Stimulated activated CD4-positive, alpha-beta T cell treated with anti-CD3 and anti-CD28 coated beads, TNF-alpha, amount 100 ng/mL, for 24 hours (primary cell): ENCODE data around the gene HUWE1.

Experiments used
- DNase-seq, 3 experiments: peaks; one replicate each; pipeline ENCODE4 v3.0.0-alpha.2; 2020; ENCODE audit warnings: low read depth in 3 of 3

HUWE1 gene

GRCh38 chrX:53684415-53685192 lies 1.9 kb downstream of the HUWE1 start:
- peak in 1 of 3 experiments; percentile 87 for DNase-seq

DNA sequence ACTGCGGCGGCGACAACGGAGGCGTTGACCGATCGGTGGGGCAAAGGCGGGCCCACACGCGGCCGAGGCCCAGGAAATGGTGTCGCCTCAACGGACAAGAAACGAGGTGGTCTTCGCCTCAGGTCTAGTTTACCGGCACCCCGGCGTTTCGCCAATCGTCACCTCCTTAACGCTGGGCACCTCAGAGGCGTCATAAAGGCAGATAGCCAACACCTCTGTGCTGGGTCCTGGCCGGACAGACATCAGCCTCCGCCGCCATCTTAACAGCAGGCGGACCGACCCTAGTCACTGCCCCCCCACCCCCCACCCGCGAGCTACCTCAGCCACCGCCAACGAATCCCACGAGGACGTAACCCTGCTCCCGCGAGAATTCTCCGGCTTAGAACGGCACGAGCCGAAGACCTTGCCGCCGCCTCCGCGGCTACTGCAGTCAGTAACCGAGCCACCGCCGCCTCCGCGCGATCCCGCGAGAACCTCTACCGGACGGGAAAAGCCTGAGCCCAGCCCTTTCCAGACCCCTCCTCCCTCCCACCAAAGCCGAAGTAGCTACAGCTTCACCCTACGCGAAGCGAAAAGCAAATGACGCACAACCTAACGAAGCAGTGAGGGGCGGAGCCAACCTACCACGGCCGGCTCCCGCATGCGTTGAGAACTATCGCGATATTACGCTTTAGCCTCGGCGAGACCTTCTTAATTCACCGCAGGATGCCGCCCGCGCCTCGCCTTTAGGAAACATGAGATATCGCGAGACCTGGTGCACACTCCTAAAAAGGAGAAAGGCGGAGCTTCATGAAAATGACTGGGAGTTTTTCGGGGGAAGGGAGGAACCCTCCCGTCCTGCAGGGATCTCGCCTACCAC lies 2.7 kb downstream of the HUWE1 start:
- peak; percentile 78 to 87 (median 80) for DNase-seq

GRCh38 chrX:53682885-53683555 lies 3.5 kb downstream of the HUWE1 start:
- DNase-seq, result no peak

DNA sequence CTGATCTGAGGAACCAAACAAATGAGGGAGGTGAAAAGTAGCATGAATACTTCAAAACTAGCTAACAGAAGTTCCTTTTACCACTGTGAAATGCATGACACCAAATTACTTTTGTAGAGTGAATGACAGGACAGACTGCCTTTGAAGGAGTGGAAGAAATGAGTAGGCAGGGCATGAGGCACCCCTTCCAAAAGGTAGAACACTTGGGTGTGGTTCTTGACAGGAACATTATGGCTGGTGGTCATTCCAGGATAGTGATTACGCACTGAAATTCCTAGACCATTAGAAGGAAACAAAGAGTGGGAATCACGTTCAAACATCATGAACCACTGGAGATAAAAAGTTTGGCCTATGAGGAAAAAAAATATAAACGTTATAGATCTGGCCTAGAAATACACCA lies 4.9 kb downstream of the HUWE1 start:
- DNase-seq, result peak in 1 of 3 experiments; percentile 10

- DNase-seq, result no peak
Measured at GRCh38 chrX:53678667-53679066, 7.9 kb downstream of the HUWE1 start.

DNA sequence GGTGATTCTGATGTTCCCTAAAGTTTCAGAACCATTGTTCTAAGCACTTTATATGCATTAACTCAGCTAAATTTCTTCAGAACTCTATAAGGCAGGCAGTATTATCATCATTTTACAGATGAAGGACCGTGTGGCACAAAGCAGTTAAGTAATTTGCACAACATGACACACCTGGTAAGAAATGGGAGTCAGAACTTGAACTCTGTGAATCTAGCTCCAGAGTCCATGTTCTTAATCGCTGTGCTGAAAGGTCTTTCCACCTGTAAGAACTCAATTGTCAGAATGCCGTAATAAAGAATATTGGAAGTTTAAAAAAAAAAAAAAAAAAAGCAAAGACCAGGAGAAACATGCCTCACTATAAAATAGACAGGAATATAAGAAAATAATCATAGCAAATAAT lies 9.2 kb downstream of the HUWE1 start:
- DNase-seq, result no peak

- DNase-seq, result no peak
Measured at GRCh38 chrX:53674581-53674980, 11.9 kb downstream of the HUWE1 start.

GRCh38 chrX:53669258-53669657 lies 17.3 kb downstream of the HUWE1 start:
- DNase-seq, result no peak

GRCh38 chrX:53666171-53666570 lies 20.3 kb downstream of the HUWE1 start:
- DNase-seq, result no peak

DNA sequence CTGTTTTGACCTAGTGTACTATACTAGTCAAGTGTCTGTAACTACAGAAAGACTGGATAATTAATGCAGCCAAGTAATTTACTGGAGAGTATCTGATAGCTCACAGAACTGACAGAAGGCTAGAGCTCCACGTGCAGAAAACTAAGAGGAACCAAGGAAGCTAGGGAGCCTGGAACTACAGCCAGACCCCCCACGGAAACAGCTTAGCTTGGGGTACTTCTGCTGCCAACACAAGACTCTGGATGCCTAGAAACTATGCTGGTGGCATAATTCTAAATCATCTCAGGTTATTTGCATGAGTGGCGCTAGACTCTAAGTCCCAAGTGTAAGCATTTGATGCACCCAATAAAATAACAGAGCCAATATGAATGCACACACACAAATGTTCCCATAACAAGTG lies 26.5 kb downstream of the HUWE1 start:
- DNase-seq, result no peak

DNA sequence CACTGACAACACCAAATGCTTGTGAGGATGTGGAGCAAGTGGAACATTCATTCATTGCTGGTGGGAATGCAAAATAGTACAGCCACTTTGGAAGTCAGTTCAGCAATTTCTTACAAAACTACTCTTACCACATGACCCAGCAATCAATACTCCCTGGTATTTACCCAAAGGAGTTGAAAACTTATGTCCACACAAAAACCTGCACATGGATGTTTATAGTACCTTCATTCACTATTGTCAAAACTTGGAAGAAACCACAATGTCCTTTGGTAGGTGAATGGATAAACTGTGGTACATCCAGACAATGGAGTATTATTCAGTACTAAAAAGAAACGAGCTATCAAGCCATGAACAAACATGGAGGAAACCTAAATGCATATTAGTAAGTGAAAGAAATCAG lies 27.5 kb downstream of the HUWE1 start:
- DNase-seq, result no peak

GRCh38 chrX:53656845-53657244 lies 29.7 kb downstream of the HUWE1 start:
- no peak for DNase-seq

DNA sequence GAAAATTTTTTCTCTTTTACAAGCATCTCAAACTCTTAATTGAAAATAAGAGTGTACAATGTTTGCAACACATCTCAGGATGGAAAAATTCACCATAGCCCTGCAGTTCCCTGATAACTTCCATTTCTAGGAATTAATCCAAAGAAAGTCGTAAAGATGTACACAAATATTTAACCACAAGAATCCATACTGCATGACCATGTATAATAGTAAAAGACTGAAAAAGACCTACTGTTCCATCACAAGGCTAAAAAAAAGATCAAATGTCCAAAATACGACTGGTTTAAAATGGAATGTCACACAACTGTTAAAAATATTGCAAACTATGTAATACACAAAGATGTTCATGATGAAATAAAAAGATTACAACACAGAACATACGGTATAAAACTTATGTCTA lies 32.1 kb downstream of the HUWE1 start:
- no peak for DNase-seq

DNA sequence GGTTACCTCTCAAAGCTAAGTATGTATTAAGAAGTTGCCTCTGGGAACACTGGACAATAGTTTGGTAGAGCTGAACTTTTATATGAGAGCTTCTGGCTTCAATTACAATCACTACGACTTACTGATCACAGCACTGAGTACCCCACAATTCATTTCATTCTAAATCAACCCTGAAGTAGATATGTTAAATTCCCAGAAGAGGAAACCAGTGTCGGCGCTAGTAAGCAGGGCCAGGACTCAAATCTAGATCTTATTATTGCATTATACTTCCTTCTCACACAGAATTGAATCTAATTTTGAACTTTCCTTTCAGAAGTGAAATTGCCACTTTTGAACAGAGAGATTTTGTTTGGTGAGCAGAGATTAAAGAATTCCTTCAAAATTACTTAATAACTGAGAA lies 41.8 kb downstream of the HUWE1 start:
- no peak for DNase-seq

DNA sequence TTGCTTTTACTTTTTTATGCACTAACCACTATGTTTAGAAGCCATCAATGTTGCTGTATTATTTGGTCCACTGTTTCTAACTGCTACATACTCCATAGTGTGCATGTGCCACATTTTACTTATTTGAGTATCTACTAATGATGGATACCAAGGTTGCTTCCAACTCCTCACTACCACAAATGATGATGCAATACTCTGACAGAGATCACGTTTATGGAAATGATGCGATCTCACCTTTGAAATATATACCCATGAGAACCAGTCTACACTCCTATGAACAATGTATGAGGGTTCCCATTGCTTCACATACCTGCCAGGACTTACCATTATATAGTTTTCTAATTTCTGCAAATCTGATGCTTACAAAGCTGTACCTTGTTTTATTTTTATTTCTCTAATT lies 44.2 kb downstream of the HUWE1 start:
- DNase-seq, result no peak

- no peak for DNase-seq
Measured at GRCh38 chrX:53639257-53639656, 47.3 kb downstream of the HUWE1 start.

- no peak for DNase-seq
Measured at GRCh38 chrX:53637479-53637878, 49.0 kb downstream of the HUWE1 start.

GRCh38 chrX:53631156-53631555 lies 55.4 kb downstream of the HUWE1 start:
- no peak for DNase-seq

- no peak for DNase-seq
Measured at GRCh38 chrX:53630261-53630660, 56.3 kb downstream of the HUWE1 start.

DNA sequence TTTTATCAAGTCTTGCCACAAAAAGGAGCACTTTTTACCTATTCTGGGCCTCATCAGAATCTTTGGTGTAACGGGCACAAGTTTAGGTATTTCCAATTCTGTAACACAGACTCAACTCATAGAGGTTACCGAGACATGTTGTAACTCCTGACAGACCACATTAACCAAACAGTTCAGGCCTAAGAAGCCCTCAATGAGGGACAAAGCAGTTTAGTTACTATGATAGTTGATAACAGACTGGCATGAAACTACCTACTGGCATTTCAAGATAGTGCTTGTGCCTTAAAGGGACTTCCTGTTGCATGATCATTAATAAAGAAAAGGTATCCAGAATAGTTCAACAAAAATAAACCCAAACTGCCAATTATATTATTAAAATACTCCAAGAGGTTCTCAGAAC lies 64.1 kb downstream of the HUWE1 start:
- DNase-seq, result no peak

DNA sequence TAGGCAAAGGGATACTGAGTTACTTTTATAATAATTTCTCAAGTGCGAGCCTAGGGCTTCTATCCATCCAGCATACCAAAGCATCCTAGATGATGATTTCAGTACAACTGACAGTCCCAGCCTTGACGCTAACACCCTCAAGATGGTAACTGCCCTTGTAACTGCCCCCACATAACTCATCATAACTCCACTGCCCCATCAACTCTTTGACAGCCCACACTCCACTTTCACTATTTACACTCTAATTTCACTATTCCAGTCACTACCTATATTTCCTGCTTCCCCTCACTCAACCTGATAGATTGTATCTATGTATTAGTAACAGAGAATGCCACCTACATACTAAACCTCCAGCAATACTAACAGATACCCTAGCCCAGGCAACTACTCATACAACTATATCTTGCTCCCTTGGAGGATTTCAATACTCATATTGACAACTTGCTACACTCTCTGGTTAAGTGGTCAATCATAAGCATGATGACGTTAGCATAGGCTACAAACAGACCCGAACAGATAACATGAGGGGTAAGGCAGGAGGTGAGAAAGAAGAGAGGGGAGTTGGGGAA lies 65.0 kb downstream of the HUWE1 start:
- DNase-seq, result no peak

- no peak for DNase-seq
Measured at GRCh38 chrX:53616946-53617345, 69.6 kb downstream of the HUWE1 start.
